ENCODE data around the gene TCF21.
"Not testable (repeated sequence)": the region's sequence is repeated elsewhere in the genome, so short reads cannot be mapped to it uniquely, and the experiment has no call there.

TCF21 gene

GRCh38 chr6:133936352-133936751 is 47.4 kb downstream of the TCF21 start:
- not testable (repeated sequence) for DNase-seq

- no peak for DNase-seq
Measured at GRCh38 chr6:133937909-133938308, 49.0 kb downstream of the TCF21 start.

GRCh38 chr6:133938533-133938932 is 49.6 kb downstream of the TCF21 start:
- no peak for DNase-seq

GRCh38 chr6:133939778-133940667 is 51.1 kb downstream of the TCF21 start:
- no peak for DNase-seq

Measured in inflammatory macrophage treated with lipopolysaccharide for 1 hour (primary cell).